MM.1S (cell line): ENCODE results near the gene GALNT10.

ENCODE experiments used
- DNase-seq: peaks from one replicate; pipeline ENCODE4 v3.0.0-alpha.2; 2015
- H2AFZ ChIP-seq: fragments of 300-600 bp; sonication (generic); 2 replicates; pipeline ENCODE4 v1.6.0; 2016; ENCODE audit warnings: antibody characterized with exemption, low read length
- H3F3A ChIP-seq: fragments of 300-600 bp; sonication (generic); 2 replicates; pipeline ENCODE4 v1.6.1; 2016; ENCODE audit warnings: mild to moderate bottlenecking, antibody characterized with exemption, low read length, moderate library complexity, mixed read lengths; ENCODE audit not compliant: insufficient read depth
- H3K27ac ChIP-seq: fragments of 300-600 bp; sonication (generic); 2 replicates; pipeline ENCODE4 v1.5.1; 2016; ENCODE audit warnings: mild to moderate bottlenecking, low read length
- H3K27me3 ChIP-seq: fragments of 300-600 bp; sonication (generic); replicated peaks from 2 replicates; pipeline ENCODE4 v1.6.0; 2016; ENCODE audit warnings: low read length; ENCODE audit not compliant: insufficient read depth
- H3K36me3 ChIP-seq: fragments of 300-600 bp; sonication (generic); replicated peaks from 2 replicates; pipeline ENCODE4 v1.6.1; 2016; ENCODE audit warnings: mild to moderate bottlenecking, low read length, mixed read lengths; ENCODE audit not compliant: insufficient read depth
- H3K4me1 ChIP-seq: fragments of 300-600 bp; sonication (generic); 2 replicates; pipeline ENCODE4 v1.6.1; 2016; ENCODE audit warnings: low read length, mixed read lengths
- H3K4me2 ChIP-seq: fragments of 300-600 bp; sonication (generic); 2 replicates; pipeline ENCODE4 v1.6.0; 2016; ENCODE audit warnings: low read depth, low read length
- H3K4me3 ChIP-seq: fragments of 300-600 bp; sonication (generic); 2 replicates; pipeline ENCODE4 v1.5.1; 2016; ENCODE audit warnings: low read length, mixed read lengths
- H3K79me2 ChIP-seq: fragments of 300-600 bp; sonication (generic); 2 replicates; pipeline ENCODE4 v1.6.1; 2016; ENCODE audit warnings: mixed run types, low read length, mixed read lengths
- H3K9ac ChIP-seq: fragments of 300-600 bp; sonication (generic); 2 replicates; pipeline ENCODE4 v1.6.1; 2016; ENCODE audit warnings: low read length, mixed read lengths
- H3K9me2 ChIP-seq: fragments of 300-600 bp; sonication (generic); replicated peaks from 2 replicates; pipeline ENCODE4 v1.6.1; 2016; ENCODE audit warnings: mild to moderate bottlenecking, low read length, mixed read lengths; ENCODE audit not compliant: insufficient read depth
- H3K9me3 ChIP-seq: fragments of 300-600 bp; sonication (generic); replicated peaks from 2 replicates; pipeline ENCODE4 v1.6.1; 2016; ENCODE audit warnings: mild to moderate bottlenecking, low read length, mixed read lengths; ENCODE audit not compliant: insufficient read depth
- H4K20me1 ChIP-seq: fragments of 300-600 bp; sonication (generic); 2 replicates; pipeline ENCODE4 v1.6.1; 2016; ENCODE audit warnings: mild to moderate bottlenecking, low read length, moderate library complexity, mixed read lengths; ENCODE audit not compliant: insufficient read depth
- EZH2 ChIP-seq: fragments of 300-600 bp; sonication (generic); optimal IDR thresholded peaks from 2 replicates; pipeline ENCODE3; 2017; ENCODE audit warnings: low read depth, mild to moderate bottlenecking, antibody characterized with exemption, low read length, mixed read lengths
- EZH2phosphoT487 ChIP-seq: fragments of 300-600 bp; sonication (generic); IDR thresholded peaks from 2 replicates; pipeline ENCODE4 v1.6.1; 2018; ENCODE audit warnings: antibody characterized with exemption, low read length
- TF ChIP-seq, protein P1 (sequence below): fragments of 300-600 bp; sonication (generic); IDR thresholded peaks from 2 replicates; pipeline ENCODE4 v1.5.1; 2016; ENCODE audit warnings: antibody characterized with exemption, low read length, mixed read lengths

The GALNT10 gene

DNA sequence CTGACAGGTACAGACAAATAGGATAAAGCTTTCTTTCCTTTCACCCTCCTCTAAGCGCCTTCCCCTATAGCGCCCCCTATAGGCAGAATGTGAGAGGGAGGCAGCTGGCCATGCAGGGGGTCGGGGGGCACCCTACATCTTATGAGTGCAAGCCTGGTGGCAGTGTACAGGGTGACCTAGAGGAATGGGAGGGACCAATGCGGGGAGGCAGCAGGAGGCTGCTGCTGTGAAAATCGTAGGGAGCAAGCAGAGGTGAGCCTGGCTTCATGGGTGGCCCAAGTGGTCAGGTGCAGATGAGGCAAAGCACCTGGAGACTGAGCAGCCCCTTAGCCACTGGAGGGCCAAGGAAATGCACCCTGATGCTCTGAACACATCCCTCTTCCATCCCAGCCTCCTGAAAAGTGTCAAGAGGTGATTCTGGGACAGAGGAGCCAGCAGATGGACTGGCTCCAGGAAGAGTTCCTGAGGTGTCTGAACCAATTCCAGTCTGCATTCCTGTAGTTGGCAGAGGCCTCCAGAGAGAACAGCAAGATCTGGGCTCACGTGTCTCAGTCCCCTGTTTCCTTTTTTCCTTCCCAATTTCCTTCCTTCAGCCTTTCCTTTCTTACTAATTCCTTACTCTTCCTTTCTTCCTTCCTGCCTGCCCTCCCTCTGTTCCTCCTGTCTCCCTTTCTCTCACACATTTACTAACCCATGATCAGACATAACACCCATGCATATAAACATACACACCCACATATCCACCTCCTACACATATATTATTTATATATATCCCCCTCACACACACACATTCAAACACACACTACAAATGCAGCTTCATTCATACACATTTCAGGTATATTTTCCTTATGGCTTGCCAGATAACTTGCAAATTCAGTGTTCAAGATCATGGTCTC, 32.8 kb upstream of the GALNT10 start:
- H2AFZ ChIP-seq: no peak overlapping the region
- no peak overlapping the region for H3K4me3 ChIP-seq
- no peaks in the 10 kb centered on the region for H3K4me1 ChIP-seq
- no peaks in the 10 kb centered on the region for H3K36me3 ChIP-seq
- H3F3A ChIP-seq: no peaks in the 10 kb centered on the region
- no peaks in the 10 kb centered on the region for H3K27me3 ChIP-seq
- no peak overlapping the region for H3K27ac ChIP-seq
- no peaks in the 10 kb centered on the region for H3K9me2 ChIP-seq
- TF ChIP-seq EZH2: no peak
- TF ChIP-seq, protein P1, sequence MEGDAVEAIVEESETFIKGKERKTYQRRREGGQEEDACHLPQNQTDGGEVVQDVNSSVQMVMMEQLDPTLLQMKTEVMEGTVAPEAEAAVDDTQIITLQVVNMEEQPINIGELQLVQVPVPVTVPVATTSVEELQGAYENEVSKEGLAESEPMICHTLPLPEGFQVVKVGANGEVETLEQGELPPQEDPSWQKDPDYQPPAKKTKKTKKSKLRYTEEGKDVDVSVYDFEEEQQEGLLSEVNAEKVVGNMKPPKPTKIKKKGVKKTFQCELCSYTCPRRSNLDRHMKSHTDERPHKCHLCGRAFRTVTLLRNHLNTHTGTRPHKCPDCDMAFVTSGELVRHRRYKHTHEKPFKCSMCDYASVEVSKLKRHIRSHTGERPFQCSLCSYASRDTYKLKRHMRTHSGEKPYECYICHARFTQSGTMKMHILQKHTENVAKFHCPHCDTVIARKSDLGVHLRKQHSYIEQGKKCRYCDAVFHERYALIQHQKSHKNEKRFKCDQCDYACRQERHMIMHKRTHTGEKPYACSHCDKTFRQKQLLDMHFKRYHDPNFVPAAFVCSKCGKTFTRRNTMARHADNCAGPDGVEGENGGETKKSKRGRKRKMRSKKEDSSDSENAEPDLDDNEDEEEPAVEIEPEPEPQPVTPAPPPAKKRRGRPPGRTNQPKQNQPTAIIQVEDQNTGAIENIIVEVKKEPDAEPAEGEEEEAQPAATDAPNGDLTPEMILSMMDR: peak; percentile 52
- no peak for DNase-seq
- no peak overlapping the region for H3K9ac ChIP-seq
- H3K4me2 ChIP-seq: no peak overlapping the region
- H3K9me3 ChIP-seq: no peaks in the 10 kb centered on the region
- H4K20me1 ChIP-seq: no peaks in the 10 kb centered on the region
- no peaks in the 10 kb centered on the region for H3K79me2 ChIP-seq

DNA sequence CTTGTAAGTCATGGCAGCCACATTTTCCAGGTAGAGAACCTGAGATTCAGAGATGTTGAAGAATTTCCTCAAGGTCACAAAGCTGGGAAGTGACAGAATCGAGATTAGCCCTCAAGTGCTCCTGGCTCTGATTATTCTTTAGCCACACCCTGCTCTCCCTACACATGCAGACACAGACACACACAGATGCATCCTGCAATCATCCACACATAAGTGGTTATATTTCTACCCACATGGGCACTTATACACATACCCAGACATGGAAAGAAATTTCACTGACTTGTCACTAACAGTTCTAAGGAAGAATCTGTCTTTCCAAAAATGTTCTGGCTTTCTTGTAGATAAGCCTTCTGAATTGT, 32.2 kb upstream of the GALNT10 start:
- TF ChIP-seq, protein P1: no peak
- TF ChIP-seq EZH2 (no peak), EZH2phosphoT487 (no peak)
- DNase-seq: no peak

DNA sequence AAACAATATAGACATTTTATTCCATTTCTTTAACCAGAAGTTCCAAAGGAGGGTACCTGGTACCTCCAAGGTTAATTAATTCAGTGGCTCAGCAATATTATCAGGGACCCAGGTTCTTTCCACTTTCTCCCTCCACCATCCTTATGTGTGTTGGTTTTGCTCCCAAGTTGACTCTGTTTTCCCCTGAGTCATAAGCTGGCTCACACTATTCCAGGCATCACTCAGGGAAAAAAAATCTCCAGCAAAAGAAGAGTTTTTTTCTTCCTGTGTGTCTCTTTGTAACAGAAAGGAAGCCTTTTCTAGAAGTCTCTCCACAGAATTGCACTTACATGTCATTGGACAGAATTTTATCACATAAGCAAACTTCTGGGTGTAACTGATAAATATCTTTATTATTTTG, 31.2 kb upstream of the GALNT10 start:
- Histone ChIP-seq H3K9me2 (no peaks in the 10 kb centered on the region), H2AFZ (no peak overlapping the region), H3K36me3 (no peaks in the 10 kb centered on the region), H3K27me3 (no peaks in the 10 kb centered on the region), H3F3A (no peaks in the 10 kb centered on the region), H3K4me3 (no peak overlapping the region), H3K4me2 (no peak overlapping the region), H3K9me3 (no peaks in the 10 kb centered on the region), H4K20me1 (no peaks in the 10 kb centered on the region), H3K9ac (no peak overlapping the region), H3K79me2 (no peaks in the 10 kb centered on the region), H3K27ac (no peak overlapping the region), H3K4me1 (no peaks in the 10 kb centered on the region)
- TF ChIP-seq EZH2: no peak
- TF ChIP-seq, protein P1: no peak
- TF ChIP-seq EZH2phosphoT487: no peak
- DNase-seq: no peak

More for the DNA sequence above, 32.2 kb upstream of the GALNT10 start:
- H3F3A ChIP-seq: no peaks in the 10 kb centered on the region
- H3K4me1 ChIP-seq: no peaks in the 10 kb centered on the region
- H3K9ac ChIP-seq: no peak overlapping the region
- H3K9me3 ChIP-seq: no peaks in the 10 kb centered on the region
- no peaks in the 10 kb centered on the region for H3K79me2 ChIP-seq
- H2AFZ ChIP-seq: no peak overlapping the region
- H4K20me1 ChIP-seq: no peaks in the 10 kb centered on the region
- H3K4me2 ChIP-seq: no peak overlapping the region
- H3K9me2 ChIP-seq: no peaks in the 10 kb centered on the region
- no peak overlapping the region for H3K27ac ChIP-seq
- H3K27me3 ChIP-seq: no peaks in the 10 kb centered on the region
- H3K36me3 ChIP-seq: no peaks in the 10 kb centered on the region
- no peak overlapping the region for H3K4me3 ChIP-seq
